ENCODE results near the gene ANOS1. TPM values are rescaled to one million over a fixed set of nuclear protein-coding genes. Genes with fewer than 3 reads are reported as not detected.
"Not testable (repeated sequence)": the region's sequence is repeated elsewhere in the genome, so short reads cannot be mapped to it uniquely, and the experiment has no call there.

ANOS1 gene
- 11.2 and 14.6 TPM in 2 replicates for total RNA-seq (2014; rRNA removed; shearing (Covaris generic))
- 15.5 and 20.5 TPM in 2 replicates for polyA plus RNA-seq (2015; cell fraction: cytosol; rRNA removed)
- 30.2 and 32.0 TPM in 2 replicates for polyA plus RNA-seq (2015; cell fraction: nucleus; rRNA removed)

- DNase-seq (ENCODE audit: low read depth): peak; percentile 62
Measured at GRCh38 chrX:8731559-8732395, at the start of gene ANOS1. TSS of gene ANOS1 (minus strand) at chrX:8732137. CDS start at chrX:8732036, 101 bp downstream.

- no peak for DNase-seq (ENCODE audit: low read depth)
Measured at GRCh38 chrX:8773117-8773516, 41.2 kb upstream of the ANOS1 start.

GRCh38 chrX:8760021-8760420 is 28.1 kb upstream of the ANOS1 start:
- DNase-seq (ENCODE audit: low read depth): peak; percentile 24

DNA sequence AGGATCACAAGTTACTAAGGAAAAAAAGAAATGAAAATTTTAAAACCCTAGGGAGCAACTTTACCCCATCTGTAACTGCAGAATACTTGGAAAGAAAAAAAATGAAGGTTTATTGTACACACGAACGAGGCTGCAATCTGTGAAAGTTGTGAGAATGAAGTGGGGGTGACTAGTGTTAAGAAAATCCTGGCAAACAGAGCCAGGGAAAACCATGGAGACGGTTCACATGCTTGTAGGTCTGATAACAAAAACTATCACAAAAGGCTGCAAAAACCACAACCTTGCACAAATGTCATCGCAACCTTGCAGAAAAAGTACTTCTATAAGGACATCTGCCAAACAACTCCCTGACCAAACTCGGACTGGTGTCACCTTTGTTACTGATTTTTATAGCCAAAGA is 26.8 kb upstream of the ANOS1 start:
- not testable (repeated sequence) for DNase-seq (ENCODE audit: low read depth)

DNA sequence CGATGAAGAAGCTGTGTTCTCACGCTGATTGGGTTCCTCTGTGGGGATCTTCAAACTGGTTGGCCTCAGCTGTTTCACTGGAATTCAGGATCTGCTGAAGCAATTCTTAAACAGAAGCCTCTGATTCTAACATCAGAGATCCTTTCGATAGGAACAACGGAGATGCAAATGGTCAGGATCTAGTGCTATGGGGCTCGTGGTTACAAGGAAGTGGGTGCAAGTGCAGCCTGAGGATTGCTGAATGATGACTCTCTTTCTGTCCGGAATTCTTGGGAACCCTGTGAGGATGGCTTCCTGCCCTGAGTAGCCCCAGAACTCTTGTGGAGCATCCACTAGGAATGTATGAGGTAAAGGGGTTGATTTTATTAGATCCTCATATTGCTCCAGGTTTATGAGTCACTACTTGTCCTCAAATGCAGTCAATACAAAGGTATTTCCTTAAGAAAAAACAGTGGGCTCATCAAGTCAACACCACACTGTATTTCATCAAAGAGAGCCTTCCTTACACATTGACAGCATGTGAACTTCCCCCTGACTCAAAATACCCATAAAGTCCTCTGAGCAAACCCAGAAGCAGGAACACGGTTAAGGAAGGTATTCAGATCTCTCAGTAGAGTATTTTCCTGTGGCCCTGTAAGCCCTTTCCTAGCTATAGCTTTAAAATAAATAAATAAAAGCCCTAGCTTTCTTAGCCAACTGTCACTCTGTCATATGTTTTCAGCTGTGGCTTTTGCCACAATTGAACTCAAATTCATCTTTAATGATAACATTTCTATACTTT is 25.9 kb upstream of the ANOS1 start:
- DNase-seq (ENCODE audit: low read depth): peak; percentile 90

DNA sequence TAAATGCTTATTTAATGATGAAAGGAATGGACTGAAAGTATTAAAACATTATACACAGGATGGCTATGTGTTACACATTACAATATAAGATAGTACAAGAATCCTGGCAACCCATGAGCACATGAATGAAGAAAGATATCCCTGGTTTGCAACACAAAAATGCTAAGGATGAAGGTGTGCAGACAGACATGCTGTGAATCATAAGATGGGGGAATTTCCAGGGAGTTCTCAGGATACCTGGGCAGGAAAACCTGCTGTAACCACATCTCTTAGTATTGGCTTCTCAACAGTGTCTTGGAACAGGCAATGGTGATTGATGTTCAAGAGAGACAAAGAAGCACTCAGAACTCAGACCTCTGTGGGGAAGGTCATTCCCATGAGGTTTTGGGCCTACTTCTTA is 23.9 kb upstream of the ANOS1 start:
- DNase-seq (ENCODE audit: low read depth): no peak

DNA sequence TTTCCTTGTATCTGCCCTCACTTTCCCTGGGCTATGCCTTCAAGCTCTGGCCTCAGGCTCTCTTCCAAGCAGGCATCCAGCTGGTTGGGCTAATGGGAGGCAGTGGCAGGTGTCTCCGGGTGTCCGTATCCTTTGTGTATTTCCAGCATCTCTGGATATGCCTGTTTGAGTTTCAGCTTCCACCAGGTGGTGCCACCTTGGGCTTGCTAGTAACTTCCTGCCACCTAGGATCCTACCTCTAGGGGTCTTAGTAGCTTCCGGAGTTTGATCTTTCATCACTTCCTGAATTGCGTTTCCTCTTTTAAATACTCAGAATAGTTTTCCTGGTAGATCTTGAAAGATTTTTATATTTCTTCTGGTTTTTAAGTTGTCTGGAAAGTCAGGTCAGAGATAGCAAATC is 23.2 kb upstream of the ANOS1 start:
- peak; percentile 15 for DNase-seq (ENCODE audit: low read depth)

GRCh38 chrX:8749697-8750096 is 17.8 kb upstream of the ANOS1 start:
- no peak for DNase-seq (ENCODE audit: low read depth)

- peak; percentile 61 for DNase-seq (ENCODE audit: low read depth)
Measured at GRCh38 chrX:8748855-8749254, 16.9 kb upstream of the ANOS1 start.

DNA sequence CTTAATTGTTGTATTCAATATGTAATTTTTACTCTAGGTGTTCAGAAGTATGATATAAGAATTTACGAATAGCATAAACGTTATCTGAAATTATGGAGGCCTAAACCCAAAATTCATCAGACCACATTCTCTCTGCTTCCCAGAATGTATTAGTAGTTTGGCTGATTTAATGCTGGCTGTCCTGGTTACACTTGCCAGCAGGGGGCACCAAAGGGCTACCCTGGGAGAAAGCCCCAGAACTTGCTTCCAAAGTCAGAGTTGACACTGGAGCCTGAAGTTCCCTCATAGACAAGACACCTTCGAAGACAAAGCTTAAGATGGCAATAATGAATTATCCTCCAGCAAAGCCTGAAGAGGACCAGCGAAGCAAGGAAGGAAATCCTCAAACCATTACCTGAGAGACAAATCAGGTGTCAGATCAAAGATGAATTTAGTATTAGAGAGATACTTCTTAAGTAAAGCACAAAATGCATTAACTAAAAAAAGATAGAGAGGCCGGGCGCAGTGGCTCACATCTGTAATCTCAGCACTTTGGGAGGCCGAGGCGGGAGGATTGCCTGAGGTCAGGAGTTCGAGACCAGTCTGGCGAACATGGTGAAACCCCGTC is 11.3 kb upstream of the ANOS1 start:
- peak; percentile 37 for DNase-seq (ENCODE audit: low read depth)

- no peak for DNase-seq (ENCODE audit: low read depth)
Measured at GRCh38 chrX:8741981-8742380, 10.0 kb upstream of the ANOS1 start.

DNA sequence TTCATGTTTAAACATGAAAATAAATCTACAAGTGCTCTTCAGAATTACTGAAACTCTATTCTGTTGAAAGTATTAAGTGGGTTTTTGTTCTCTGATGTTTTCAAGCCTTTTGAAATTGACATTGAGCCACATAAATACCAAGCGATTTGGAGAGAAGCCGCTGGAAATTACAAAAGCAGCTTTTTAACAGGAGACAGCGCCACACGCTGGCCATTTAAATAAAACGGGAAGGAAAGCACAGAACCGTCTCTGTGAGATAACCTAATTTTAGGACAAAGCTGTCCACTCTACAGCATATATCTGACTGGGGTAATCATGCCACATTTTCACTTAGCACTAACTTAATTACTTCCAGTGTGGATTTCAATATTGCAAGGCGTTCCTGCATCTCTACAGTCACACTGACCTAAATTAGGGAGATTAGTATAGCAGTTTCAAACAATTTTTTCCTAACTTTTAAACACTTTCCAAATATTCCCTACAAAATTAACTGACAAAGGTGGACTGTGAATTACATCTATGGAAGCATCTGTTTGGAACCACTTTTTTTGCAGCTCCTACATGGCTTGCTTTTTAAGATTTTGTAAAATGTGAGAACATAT is 6.8 kb upstream of the ANOS1 start:
- peak; percentile 13 for DNase-seq (ENCODE audit: low read depth)

DNA sequence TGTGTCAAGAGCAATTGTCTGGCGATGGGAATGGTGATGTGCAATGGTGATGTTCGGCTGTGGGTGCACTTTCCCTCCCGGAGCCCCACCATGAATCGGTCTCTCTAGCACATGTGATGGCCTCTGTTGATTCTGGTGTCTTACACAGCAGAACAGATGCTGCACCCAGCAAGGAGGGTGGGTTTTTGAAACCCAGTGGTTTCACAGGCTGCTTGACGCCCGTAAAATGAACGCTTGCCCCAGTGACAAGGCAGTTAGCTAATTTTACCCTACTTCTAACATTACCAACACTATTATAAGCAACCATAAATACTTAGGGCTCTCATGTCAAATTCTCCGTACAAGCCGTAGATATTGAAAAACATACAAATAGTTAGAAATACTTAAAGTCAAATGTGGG is 5.9 kb upstream of the ANOS1 start:
- DNase-seq (ENCODE audit: low read depth): no peak

GRCh38 chrX:8730812-8731558 is 952 bp downstream of the ANOS1 start:
- DNase-seq (ENCODE audit: low read depth): no peak

GRCh38 chrX:8729811-8730210 is 2.1 kb downstream of the ANOS1 start:
- DNase-seq (ENCODE audit: low read depth): no peak

DNA sequence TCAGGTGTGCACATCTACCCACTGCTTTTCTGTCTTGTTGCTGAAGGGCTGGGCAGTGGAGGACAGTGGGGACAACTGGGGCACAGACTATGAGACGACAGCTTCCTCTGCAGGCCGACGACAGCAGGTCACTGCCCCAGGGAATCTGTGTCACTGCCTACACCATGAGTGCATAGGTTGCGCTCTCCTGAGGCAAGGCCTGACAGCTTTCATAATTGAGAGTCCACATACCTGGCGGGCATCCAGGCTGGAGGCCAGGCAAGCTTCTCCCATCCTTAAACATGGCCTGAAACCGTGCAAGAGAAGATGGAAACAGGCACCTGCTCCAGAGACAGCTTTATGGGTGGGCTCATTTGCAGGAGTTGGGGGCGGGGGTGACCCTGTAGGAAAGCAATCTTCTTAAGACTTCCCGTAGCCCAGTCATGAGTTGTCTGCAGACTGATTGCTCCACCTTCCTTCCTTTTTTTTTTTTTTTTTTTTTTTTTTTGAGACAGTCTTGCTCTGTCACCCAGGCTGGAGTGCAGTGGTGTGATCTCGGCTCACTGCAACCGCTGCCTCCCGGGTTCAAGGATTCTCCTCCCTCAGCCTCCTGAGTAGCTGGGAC is 2.9 kb downstream of the ANOS1 start:
- DNase-seq (ENCODE audit: low read depth): no peak

DNA sequence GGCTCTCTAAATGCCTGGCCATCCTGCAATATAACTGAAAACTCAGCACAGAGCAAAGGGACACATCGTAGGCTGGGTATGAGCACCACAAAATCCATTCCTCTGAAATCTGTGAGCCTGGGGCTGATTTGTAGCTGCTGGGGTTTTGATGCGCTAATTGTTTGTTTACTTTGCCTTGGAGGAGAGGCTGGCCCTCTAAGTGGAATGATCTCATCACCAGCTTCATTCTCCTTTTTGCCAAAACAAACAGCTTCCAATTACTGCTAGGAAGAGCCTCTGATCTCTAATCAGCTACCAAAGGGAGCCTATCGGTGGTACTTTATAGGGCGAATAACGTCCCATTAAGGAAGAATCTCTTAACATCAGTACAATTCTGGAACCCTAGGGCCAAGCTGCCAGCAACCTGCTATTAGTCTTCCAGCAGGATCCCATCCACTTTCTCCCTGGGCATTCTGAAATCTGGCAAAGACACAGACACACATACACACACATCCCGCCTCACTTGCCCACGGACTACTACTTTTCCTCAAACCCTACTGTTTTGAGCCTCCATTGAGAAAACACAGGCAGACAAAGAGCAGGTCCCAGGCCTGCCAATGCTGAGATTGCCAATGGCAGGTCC is 5.8 kb downstream of the ANOS1 start:
- DNase-seq (ENCODE audit: low read depth): no peak

GRCh38 chrX:8724300-8724699 is 7.6 kb downstream of the ANOS1 start:
- DNase-seq (ENCODE audit: low read depth): no peak

GRCh38 chrX:8721536-8721935 is 10.4 kb downstream of the ANOS1 start:
- no peak for DNase-seq (ENCODE audit: low read depth)

DNA sequence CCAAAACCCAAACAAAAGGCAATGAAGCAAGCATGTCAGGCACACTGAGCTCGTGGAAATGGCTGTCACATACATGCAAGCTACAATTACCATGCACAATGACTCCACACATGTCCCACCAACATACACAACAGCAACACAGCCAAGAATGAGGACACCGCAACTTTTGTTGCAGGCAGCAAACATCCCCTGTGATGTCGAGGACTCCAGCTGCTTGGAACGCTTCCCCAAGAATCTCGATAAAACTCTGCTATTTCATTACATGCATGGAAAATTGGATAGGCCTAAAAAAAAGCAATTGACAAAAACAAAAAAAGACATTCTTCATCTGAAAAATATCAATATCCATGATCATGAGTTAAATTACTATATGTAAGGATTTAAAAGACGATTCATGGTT is 11.8 kb downstream of the ANOS1 start:
- DNase-seq (ENCODE audit: low read depth): no peak

Data from HT1080 (cell line).